B cell (primary cell): ENCODE results near the gene FAM13C. TPM values are rescaled to one million over a fixed set of nuclear protein-coding genes. Genes with fewer than 3 reads are reported as not detected.

Experiments
- ATAC-seq: fragments of 200-7000 bp; cut with Tn5 transposase; one replicate; pipeline ENCODE4 v1.10.0; 2021; ENCODE audit warnings: low read depth, mild to moderate bottlenecking, moderate number of reproducible peaks, moderate library complexity
- CTCF ChIA-PET: fragments of 350-600 bp; sonication (Branson Sonifier 250); formaldehyde crosslinking; loops from one replicate; lab custom pipeline; 2021; ENCODE audit warnings: antibody characterized with exemption, inconsistent platforms; lab: Charles Lee
- POLR2A ChIA-PET: fragments of 350-600 bp; sonication (Branson Sonifier 250); formaldehyde crosslinking; loops from one replicate; lab custom pipeline; 2021; ENCODE audit warnings: antibody characterized with exemption; lab: Charles Lee
- DNase-seq: peaks from one replicate; pipeline ENCODE4 v3.0.0; 2013
- H2AFZ ChIP-seq: 2 replicates; pipeline ENCODE4 v1.6.1; 2012; ENCODE audit warnings: mild to moderate bottlenecking, low read depth, low read length; ENCODE audit not compliant: insufficient read depth, poor library complexity, severe bottlenecking
- H3K27ac ChIP-seq, 2 donors: 1 replicate in 1 of 2; 2 replicates in 1 of 2; pipeline ENCODE4 v1.5.1; 2012 to 2013; ENCODE audit warnings: low read length in 2 of 2, mild to moderate bottlenecking in 2 of 2, moderate library complexity in 1 of 2
- H3K27me3 ChIP-seq, 4 experiments: fragments of 200-600 bp in 1 of 4; sonication (generic) in 1 of 4; replicated peaks in 1 of 4; 1 replicate in 2 of 4; 2 replicates in 2 of 4; pipeline versions ENCODE4 v1.6.1 to v1.7.0; 2013 to 2016; ENCODE audit warnings: low read length in 3 of 4, mild to moderate bottlenecking in 2 of 4, mixed read lengths in 1 of 4, moderate library complexity in 1 of 4; ENCODE audit not compliant: insufficient read depth in 4 of 4, control insufficient read depth in 3 of 4; ENCODE audit errors: control extremely low read depth in 1 of 4
- H3K36me3 ChIP-seq, 2 experiments: replicated peaks in 1 of 2; 1 replicate in 1 of 2; 2 replicates in 1 of 2; pipeline versions ENCODE4 v1.6.1 to v1.7.1; 2013; ENCODE audit warnings: low read length in 1 of 2; ENCODE audit not compliant: insufficient read depth in 2 of 2, control insufficient read depth in 1 of 2; ENCODE audit errors: control extremely low read depth in 1 of 2, extremely low read depth in 1 of 2
- H3K4me1 ChIP-seq, 2 donors: fragments of 200-600 bp in 1 of 2; sonication (generic) in 1 of 2; 1 replicate in 1 of 2; 2 replicates in 1 of 2; pipeline versions ENCODE4 v1.5.1 to v1.6.1; 2013 to 2017; ENCODE audit warnings: low read length in 2 of 2; ENCODE audit not compliant: control insufficient read depth in 2 of 2, insufficient read depth in 2 of 2
- H3K4me2 ChIP-seq: replicated peaks from 2 replicates; pipeline ENCODE3; 2012; ENCODE audit warnings: mild to moderate bottlenecking, low read depth, low read length; ENCODE audit not compliant: poor library complexity, severe bottlenecking
- H3K4me3 ChIP-seq, 5 experiments: fragments of 200-600 bp in 1 of 5; sonication (generic) in 1 of 5; 1 replicate in 3 of 5; 2 replicates in 2 of 5; pipeline versions ENCODE4 v1.5.1 to v1.7.0; 2011 to 2016; ENCODE audit warnings: low read length in 4 of 5, mild to moderate bottlenecking in 4 of 5, low read depth in 2 of 5, control low read depth in 1 of 5, moderate library complexity in 1 of 5; ENCODE audit not compliant: insufficient read depth in 1 of 5; ENCODE audit errors: control extremely low read depth in 1 of 5, extremely low read depth in 1 of 5
- H3K79me2 ChIP-seq: fragments of 200-600 bp; sonication (generic); one replicate; pipeline ENCODE4 v1.6.0; 2016; ENCODE audit warnings: low read length; ENCODE audit not compliant: control insufficient read depth, insufficient read depth
- H3K9ac ChIP-seq: fragments of 200-600 bp; sonication (generic); 2 replicates; pipeline ENCODE4 v1.6.1; 2017; ENCODE audit warnings: mild to moderate bottlenecking, low read length, moderate library complexity
- H3K9me3 ChIP-seq, 3 donors: one replicate each; pipeline versions ENCODE4 v1.6.1 to v1.7.1; 2013; ENCODE audit warnings: low read length in 2 of 3; ENCODE audit not compliant: control insufficient read depth in 2 of 3, insufficient read depth in 1 of 3; ENCODE audit errors: control extremely low read depth in 1 of 3
- H4K20me1 ChIP-seq: 2 replicates; pipeline ENCODE4 v1.6.0; 2012; ENCODE audit warnings: mild to moderate bottlenecking, low read length; ENCODE audit not compliant: insufficient read depth, control insufficient read depth, poor library complexity, severe bottlenecking
- H3K27ac Mint-ChIP-seq: one replicate; pipeline ENCODE4 v1.8.0; 2021; ENCODE audit warnings: mixed read lengths
- H3K27me3 Mint-ChIP-seq: one replicate; pipeline ENCODE4 v1.8.0; 2021; ENCODE audit warnings: mixed read lengths
- H3K4me1 Mint-ChIP-seq: one replicate; pipeline ENCODE4 v1.8.0; 2021; ENCODE audit warnings: mixed read lengths
- H3K4me3 Mint-ChIP-seq: one replicate; pipeline ENCODE4 v1.8.0; 2021; ENCODE audit warnings: mixed read lengths
- H3K9me3 Mint-ChIP-seq: one replicate; pipeline ENCODE4 v1.8.0; 2022; ENCODE audit warnings: mixed read lengths; ENCODE audit not compliant: insufficient read depth
- CTCF ChIP-seq: fragments of 200-600 bp; IDR thresholded peaks from one replicate; pipeline ENCODE4 v1.8.0; 2022; ENCODE audit warnings: antibody characterized with exemption, mild to moderate bottlenecking
- EZH2 ChIP-seq: IDR thresholded peaks from 2 replicates; pipeline ENCODE4 v1.6.1; 2012; ENCODE audit warnings: borderline replicate concordance, low read depth, mild to moderate bottlenecking, moderate library complexity, low read length; ENCODE audit not compliant: insufficient read depth, poor library complexity, severe bottlenecking
- WGBS: methylation state at CpG from one replicate; pipeline ENCODE4 v1.1.5; 2013; ENCODE audit warnings: missing lambda C conversion rate; ENCODE audit not compliant: insufficient coverage; 5-methylcytosine and 5-hydroxymethylcytosine counted together
- intact Hi-C: fragments of 100-400 bp; cut with micrococcal nuclease; formaldehyde crosslinking; loops from one replicate; pipeline ENCODE4 v1.10.0; 2022
- polyA plus RNA-seq: library from polyadenylated mRNA; depleted of rRNA; stranded (reverse); fragments of >200 nt; gene quantifications from 2 replicates; pipeline ENCODE4 v1.2.3, GENCODE V29; 2012
- total RNA-seq, 2 donors: library from RNA; stranded (reverse); fragments of 120-200 nt in 1 of 2; gene quantifications; 1 replicate in 1 of 2; 2 replicates in 1 of 2; pipeline versions ENCODE4 v1.2.3 to v1.2.4, GENCODE V29; 2013 to 2022

FAM13C gene
- total and polyA plus RNA-seq, 2 donors (not counting 1 experiment from before 2014, with no cell fraction given) = not detected

GRCh38 chr10:59354434-59354833, 7.9 kb downstream of the FAM13C start:
- CTCF ChIA-PET = no interaction called here
- Histone ChIP-seq H3K9ac (no peak overlapping the region), H3K79me2 (no peaks in the 10 kb centered on the region), H2AFZ (no peak overlapping the region), H3K27ac (no peak overlapping the region), H3K4me2 (no peak overlapping the region), H3K4me3 (no peak overlapping the region), H3K36me3 (no peaks in the 10 kb centered on the region), H3K9me3 (peaks cover 0 to 4% (median 0%) of the 10 kb centered on the region in 3 donors), H3K4me1 (no peaks in the 10 kb centered on the region), H3K27me3 (peaks cover 0 to 3% (median 0%) of the 10 kb centered on the region in 4 experiments), H4K20me1 (no peaks in the 10 kb centered on the region)
- DNase-seq (no peak), ATAC-seq (no peak)
- POLR2A ChIA-PET = no interaction called here
- TF ChIP-seq EZH2 = no peak
- no peak for TF ChIP-seq CTCF
- no peak overlapping the region for H3K27ac Mint-ChIP-seq
- H3K27me3 Mint-ChIP-seq = peaks cover 3% of the 10 kb centered on the region
- no peak overlapping the region for H3K4me3 Mint-ChIP-seq
- no peaks in the 10 kb centered on the region for H3K9me3 Mint-ChIP-seq
- H3K4me1 Mint-ChIP-seq = no peaks in the 10 kb centered on the region
- intact Hi-C loops = no loop called here

- no CpG with 5 or more reads among the region's 2 CpGs for WGBS
- no peak for ATAC-seq
Measured at GRCh38 chr10:59350558-59350957, 11.8 kb downstream of the FAM13C start.

More at GRCh38 chr10:59350558-59350957, 11.8 kb downstream of the FAM13C start:
- Mint-ChIP-seq H3K27me3 (no peaks in the 10 kb centered on the region), H3K9me3 (no peaks in the 10 kb centered on the region), H3K27ac (no peak overlapping the region), H3K4me1 (no peaks in the 10 kb centered on the region), H3K4me3 (no peak overlapping the region)
- H3K79me2 ChIP-seq = no peaks in the 10 kb centered on the region
- H3K27me3 ChIP-seq = no peaks in the 10 kb centered on the region
- no peak for DNase-seq
- H4K20me1 ChIP-seq = no peaks in the 10 kb centered on the region
- H3K36me3 ChIP-seq = no peaks in the 10 kb centered on the region
- H3K9ac ChIP-seq = no peak overlapping the region
- TF ChIP-seq CTCF (no peak), EZH2 (no peak)
- ChIA-PET CTCF (no interaction called here), POLR2A (no interaction called here)
- H3K4me2 ChIP-seq = no peak overlapping the region
- intact Hi-C loops = no loop called here
- no peak overlapping the region for H3K27ac ChIP-seq
- H3K4me3 ChIP-seq = no peak overlapping the region
- H2AFZ ChIP-seq = no peak overlapping the region
- peaks cover 0 to 4% (median 0%) of the 10 kb centered on the region in 3 donors for H3K9me3 ChIP-seq
- H3K4me1 ChIP-seq = no peaks in the 10 kb centered on the region
